GM18517 (cell line): ENCODE measurements around the gene ATP6V0E2.
"Not testable (repeated sequence)": the region's sequence is repeated elsewhere in the genome, so short reads cannot be mapped to it uniquely, and the experiment has no call there.

ENCODE experiments used
- ATAC-seq: cut with Tn5 transposase; IDR thresholded peaks from one replicate; pipeline ENCODE4 v1.9.1; 2021; ENCODE audit warnings: mild to moderate bottlenecking, moderate library complexity; ENCODE audit not compliant: unreplicated experiment

The ATP6V0E2 gene

DNA sequence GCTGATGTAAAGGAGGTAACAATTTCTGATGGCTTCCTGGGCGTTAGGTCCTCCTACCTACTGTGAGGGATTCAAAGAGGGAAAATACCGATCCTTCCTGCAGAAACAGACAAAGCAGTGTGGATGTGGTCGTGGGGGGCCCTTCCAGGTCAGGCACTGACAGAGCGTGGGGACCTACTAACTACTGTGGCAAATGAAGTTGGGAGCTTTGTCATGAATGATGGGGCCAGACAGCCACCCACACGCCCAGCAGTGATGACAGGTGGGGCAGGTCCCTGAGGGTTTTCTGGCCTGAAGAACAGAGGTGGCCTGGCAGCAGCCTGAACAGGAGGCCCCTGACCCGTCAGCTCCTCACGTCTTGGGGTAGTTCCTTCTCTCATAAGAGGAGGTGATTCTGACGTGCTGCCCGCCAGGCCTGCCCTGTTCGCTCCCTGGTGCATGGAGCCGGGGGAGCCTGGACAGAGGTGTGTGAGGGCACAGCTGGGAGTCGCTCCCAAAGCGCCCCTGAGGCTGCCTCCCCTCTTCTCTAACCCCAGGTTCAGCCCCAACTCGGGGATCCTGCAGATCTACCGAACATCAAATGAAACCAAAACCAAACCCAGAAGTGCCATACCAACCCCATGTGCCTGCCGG is 4.2 kb downstream of the ATP6V0E2 start:
- ATAC-seq: no peak

DNA sequence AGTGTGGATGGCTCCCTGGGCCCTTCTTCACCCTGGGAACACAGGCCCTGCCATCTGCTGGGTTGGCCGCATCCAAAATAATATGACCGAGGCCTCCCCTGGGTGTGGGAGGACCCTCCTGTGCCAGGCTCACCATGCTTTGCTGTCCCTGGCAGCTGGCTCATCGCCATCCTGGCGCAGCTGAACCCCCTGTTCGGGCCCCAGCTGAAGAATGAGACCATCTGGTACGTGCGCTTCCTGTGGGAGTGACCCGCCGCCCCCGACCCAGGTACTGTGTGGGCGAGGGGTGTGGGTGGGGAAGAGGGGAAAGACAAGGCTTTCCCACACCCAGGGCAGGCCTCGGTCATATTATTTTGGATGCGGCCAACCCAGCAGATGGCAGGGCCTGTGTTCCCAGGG is 4.8 kb downstream of the ATP6V0E2 start:
- no peak for ATAC-seq

DNA sequence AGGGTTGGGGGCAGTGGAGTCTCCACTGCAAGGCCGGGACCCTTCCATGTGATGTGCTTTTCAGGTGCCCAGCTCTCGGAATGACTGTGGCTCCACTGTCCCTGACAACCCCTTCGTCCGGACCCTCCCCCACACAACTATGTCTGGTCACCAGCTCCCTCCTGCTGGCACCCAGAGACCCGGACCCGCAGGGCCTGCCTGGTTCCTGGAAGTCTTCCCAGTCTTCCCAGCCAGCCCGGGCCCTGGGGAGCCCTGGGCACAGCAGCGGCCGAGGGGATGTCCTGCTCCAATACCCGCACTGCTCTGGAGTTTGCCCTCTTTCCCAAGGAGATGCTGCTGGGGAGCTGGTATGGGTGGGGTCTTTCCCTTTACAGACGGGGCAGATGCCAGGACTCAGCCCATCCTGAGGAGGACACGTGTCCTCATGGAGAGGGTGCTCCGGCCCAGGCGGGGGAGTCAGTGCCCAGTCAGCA is 5.5 kb downstream of the ATP6V0E2 start:
- no peak for ATAC-seq

- ATAC-seq: no peak
Observed at GRCh38 chr7:149879766-149880637, 6.2 kb downstream of the ATP6V0E2 start.

GRCh38 chr7:149880638-149881311 is 7.0 kb downstream of the ATP6V0E2 start:
- ATAC-seq: no peak

GRCh38 chr7:149881328-149882247 is 7.8 kb downstream of the ATP6V0E2 start:
- ATAC-seq: no peak

- ATAC-seq: no peak
Observed at GRCh38 chr7:149882248-149883047, 8.7 kb downstream of the ATP6V0E2 start.

DNA sequence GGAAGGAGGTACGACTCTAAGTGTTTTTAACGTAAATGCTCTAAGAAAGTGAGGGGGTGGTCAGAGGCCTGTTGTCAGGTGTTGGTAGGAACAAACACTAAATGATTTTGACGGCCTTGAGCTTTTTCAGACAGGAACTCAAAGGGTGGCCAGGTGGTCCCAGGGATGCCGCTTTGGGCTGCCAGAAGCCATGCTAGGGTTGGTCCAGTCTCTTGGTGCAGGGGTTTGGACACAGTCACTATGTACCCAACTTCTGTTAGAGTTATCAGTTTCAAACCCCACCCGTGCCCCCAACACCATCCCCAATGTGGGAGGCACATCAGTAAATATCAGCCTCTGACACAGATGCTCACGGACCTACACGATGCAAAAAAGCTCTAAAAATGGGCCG is 9.3 kb downstream of the ATP6V0E2 start:
- ATAC-seq: no peak

DNA sequence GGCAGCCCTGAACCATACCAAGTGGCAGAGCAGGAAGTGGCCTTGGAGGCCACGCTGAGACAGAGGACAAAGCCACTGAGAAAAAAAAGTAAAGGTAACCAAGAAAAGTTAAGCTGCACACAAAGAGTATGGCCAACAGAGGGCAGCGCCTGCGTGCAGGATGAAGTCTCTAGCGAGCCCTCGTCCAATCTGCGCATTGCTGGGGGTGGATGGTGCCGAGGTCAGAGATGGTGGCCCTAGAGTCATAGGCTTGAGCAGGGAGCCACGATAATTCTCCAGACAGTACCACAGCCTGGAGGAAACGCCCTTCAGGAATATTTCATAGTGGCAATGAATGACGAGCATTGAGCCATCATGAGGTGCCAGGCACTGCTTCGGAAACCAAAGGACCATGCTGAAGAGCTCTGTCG is 9.7 kb downstream of the ATP6V0E2 start:
- peak; percentile 78 for ATAC-seq

DNA sequence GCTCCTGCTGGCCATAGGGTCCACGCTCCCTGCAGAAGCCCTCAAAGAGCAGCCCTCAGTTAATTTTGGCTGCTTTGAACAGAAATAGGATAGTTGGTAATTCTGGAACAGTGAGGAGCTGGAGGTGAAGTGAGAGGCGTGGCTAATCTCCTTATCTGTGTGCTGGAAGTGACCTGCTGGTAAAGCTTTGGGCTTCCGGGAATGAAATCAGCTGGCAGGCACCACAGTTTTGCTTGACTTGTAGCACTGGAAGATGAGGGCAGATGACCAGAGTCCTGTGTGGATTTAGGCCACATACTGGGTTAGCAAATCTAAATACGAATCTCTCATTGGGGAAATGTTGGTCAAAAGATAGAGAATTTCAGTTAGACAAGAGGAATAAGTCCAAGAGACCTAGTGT is 10.2 kb downstream of the ATP6V0E2 start:
- ATAC-seq: no peak

DNA sequence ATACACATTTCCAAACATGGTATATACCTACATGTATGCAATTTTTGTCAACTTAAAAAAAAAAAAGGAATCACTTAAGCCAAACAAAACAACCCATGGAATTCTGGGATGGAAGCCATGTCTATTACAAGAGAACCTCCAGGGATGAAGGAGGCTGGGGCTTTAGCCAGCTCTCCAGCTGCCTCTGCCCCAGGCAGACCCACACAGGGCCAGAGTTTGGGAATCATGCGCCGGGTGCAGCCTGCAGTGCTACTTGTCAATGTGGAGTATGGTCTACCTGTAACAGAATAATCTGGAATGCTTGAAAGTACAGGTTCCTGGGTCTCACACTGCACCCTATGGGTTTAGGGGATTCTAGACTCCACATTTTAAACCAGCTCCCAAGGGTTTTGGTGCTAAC is 10.8 kb downstream of the ATP6V0E2 start:
- ATAC-seq: no peak

DNA sequence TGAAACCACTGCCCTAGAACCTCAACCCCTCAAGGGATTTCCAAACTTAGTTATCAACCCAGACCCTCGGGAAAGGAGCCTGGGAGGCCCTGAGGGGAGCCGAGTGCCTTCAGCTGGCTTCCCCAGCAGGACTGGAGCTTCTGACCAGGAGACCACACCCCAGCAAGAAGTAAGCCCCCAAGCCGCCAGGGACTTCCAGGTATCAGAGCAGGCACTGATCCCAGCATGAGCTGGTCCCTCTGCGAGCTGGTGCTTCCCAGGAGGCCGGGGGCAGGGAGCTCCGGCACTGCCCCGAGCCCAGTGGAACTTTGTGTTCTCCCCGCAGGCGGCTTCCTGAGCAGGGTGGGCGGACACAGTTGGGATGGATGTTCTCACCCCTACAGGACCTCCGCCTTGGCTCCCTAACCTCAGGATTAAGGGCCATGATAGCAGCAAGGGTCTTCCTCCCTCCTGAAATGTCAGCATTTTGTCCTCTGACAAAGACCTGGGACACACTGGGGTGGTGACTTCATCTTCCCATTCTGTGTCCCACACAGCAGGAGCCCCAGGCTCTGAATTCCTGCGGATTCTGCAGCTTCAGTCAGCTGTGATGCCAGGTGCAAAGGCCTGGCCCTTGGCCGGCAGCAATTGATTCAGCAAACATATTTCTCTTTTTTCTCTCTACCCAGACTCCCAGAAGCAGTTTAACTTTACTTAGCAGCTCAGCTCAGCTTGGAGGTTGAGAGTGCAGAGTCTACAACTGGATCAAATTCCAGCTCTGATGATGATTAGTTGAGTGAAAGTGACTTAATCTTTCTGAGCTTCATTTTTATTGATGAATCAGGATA is 11.6 kb downstream of the ATP6V0E2 start:
- ATAC-seq: no peak

GRCh38 chr7:149886018-149886415 is 12.2 kb downstream of the ATP6V0E2 start:
- no peak for ATAC-seq

GRCh38 chr7:149887311-149887710 is 13.5 kb downstream of the ATP6V0E2 start:
- ATAC-seq: no peak

GRCh38 chr7:149890715-149891114 is 16.9 kb downstream of the ATP6V0E2 start:
- not testable (repeated sequence) for ATAC-seq

DNA sequence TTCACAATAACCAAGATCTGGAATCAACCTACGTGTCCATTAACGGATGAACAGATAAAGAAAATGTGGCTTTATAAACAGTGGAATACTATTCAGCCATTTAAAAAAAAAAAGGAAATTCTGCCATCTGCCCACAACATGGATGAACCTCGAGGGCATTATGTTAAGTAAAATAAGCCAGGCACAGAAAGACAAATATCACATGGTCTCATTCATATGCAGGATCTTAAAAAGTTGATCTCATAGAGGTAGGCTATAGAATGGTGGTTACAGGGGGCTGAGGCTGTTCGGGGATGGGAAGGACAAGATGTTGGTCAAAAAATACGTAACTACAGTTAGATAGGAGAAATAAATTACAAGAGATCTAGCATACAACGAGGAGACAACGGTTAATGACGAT is 21.2 kb downstream of the ATP6V0E2 start:
- ATAC-seq: not testable (repeated sequence)

DNA sequence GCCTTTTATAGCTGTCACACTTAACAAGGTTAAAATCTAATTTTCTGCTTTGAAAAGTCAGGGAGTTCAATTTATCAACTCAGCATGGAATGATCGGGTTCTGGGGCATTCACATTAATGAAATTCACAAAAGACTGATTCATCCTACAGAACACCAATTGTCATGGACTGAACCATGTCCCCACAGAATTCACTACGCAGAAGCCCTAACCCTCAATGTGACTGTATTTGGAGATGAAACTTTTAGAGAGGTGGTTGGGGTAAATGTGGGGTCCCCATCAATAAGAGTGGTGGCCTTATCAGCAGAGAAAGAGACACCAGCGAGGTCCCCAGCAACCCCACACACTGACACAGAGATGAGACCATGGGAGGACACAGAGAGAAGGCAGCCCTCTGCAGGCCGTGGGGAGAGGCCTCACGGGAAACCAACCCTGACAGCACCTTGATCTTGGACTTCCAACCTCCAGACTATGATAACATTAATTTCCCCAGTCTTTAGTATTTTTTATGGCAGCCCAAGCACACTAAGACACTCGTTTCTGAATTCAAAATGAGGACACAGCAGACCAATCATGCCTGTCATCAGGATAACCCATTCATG is 34.1 kb downstream of the ATP6V0E2 start:
- not testable (repeated sequence) for ATAC-seq

DNA sequence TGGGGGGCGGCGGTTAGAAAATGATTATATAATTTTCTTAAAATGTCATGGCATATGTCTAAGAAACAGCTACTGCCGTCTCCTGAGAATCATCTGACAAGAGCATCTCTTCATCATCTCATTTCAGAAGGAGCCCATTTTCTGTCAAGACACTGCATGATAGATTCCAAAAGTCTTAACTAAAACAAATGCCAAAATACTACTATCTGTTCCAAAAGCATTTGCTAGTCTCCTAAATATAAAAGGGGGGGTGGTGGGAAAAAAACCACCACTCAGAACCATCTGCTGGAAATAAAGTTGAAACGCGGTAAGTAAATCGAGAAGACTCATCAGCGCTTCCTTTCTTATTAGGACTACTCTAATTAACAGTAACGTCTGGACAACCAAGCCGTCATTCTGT is 36.5 kb downstream of the ATP6V0E2 start:
- ATAC-seq: not testable (repeated sequence)
